ENCODE measurements around the gene MAGI2.
A peak's percentile ranks its signal among the peaks of the same experiment; 100 is the strongest.

MAGI2 gene

GRCh38 chr7:78479348-78479747 lies 974.1 kb downstream of the MAGI2 start:
- no peak for DNase-seq (ENCODE audit: low read depth)

- DNase-seq (ENCODE audit: low read depth), result no peak
These were observed 976.5 kb downstream of the MAGI2 start for GRCh38 chr7:78476851-78477405.

GRCh38 chr7:78473571-78474301 lies 979.7 kb downstream of the MAGI2 start:
- no peak for DNase-seq (ENCODE audit: low read depth)

- DNase-seq (ENCODE audit: low read depth), result no peak
These were observed 980.4 kb downstream of the MAGI2 start for GRCh38 chr7:78473021-78473420.

- peak; percentile 10 for DNase-seq (ENCODE audit: low read depth)
These were observed 980.9 kb downstream of the MAGI2 start for GRCh38 chr7:78472519-78472918.

- no peak for DNase-seq (ENCODE audit: low read depth)
These were observed 987.6 kb downstream of the MAGI2 start for GRCh38 chr7:78465894-78466293.

- no peak for DNase-seq (ENCODE audit: low read depth)
These were observed 990.4 kb downstream of the MAGI2 start for GRCh38 chr7:78463039-78463438.

GRCh38 chr7:78450706-78451105 lies 1002.8 kb downstream of the MAGI2 start:
- no peak for DNase-seq (ENCODE audit: low read depth)

GRCh38 chr7:78448911-78449310 lies 1004.6 kb downstream of the MAGI2 start:
- no peak for DNase-seq (ENCODE audit: low read depth)

- DNase-seq (ENCODE audit: low read depth), result no peak
These were observed 1009.2 kb downstream of the MAGI2 start for GRCh38 chr7:78444267-78444666.

- no peak for DNase-seq (ENCODE audit: low read depth)
These were observed 1009.7 kb downstream of the MAGI2 start for GRCh38 chr7:78443811-78444210.

GRCh38 chr7:78441737-78442136 lies 1011.7 kb downstream of the MAGI2 start:
- no peak for DNase-seq (ENCODE audit: low read depth)

GRCh38 chr7:78438433-78438832 lies 1015.0 kb downstream of the MAGI2 start:
- DNase-seq (ENCODE audit: low read depth), result no peak

- DNase-seq (ENCODE audit: low read depth), result peak; percentile 43
These were observed 1016.3 kb downstream of the MAGI2 start for GRCh38 chr7:78437118-78437517.

- DNase-seq (ENCODE audit: low read depth), result no peak
These were observed 1018.1 kb downstream of the MAGI2 start for GRCh38 chr7:78435355-78435754.

- DNase-seq (ENCODE audit: low read depth), result no peak
These were observed 1019.2 kb downstream of the MAGI2 start for GRCh38 chr7:78434281-78434680.

- no peak for DNase-seq (ENCODE audit: low read depth)
These were observed 1020.0 kb downstream of the MAGI2 start for GRCh38 chr7:78433421-78433820.

GRCh38 chr7:78429878-78430277 lies 1023.6 kb downstream of the MAGI2 start:
- DNase-seq (ENCODE audit: low read depth), result no peak

- DNase-seq (ENCODE audit: low read depth), result no peak
These were observed 1026.3 kb downstream of the MAGI2 start for GRCh38 chr7:78427209-78427608.

GRCh38 chr7:78420001-78420400 lies 1033.5 kb downstream of the MAGI2 start:
- no peak for DNase-seq (ENCODE audit: low read depth)

GRCh38 chr7:78417180-78417853 lies 1036.2 kb downstream of the MAGI2 start:
- DNase-seq (ENCODE audit: low read depth), result no peak

- no peak for DNase-seq (ENCODE audit: low read depth)
These were observed 1039.9 kb downstream of the MAGI2 start for GRCh38 chr7:78413568-78413967.

GRCh38 chr7:78412216-78412858 lies 1041.1 kb downstream of the MAGI2 start:
- DNase-seq (ENCODE audit: low read depth), result no peak
